ENCODE data around the gene APLN.

Gene APLN

DNA sequence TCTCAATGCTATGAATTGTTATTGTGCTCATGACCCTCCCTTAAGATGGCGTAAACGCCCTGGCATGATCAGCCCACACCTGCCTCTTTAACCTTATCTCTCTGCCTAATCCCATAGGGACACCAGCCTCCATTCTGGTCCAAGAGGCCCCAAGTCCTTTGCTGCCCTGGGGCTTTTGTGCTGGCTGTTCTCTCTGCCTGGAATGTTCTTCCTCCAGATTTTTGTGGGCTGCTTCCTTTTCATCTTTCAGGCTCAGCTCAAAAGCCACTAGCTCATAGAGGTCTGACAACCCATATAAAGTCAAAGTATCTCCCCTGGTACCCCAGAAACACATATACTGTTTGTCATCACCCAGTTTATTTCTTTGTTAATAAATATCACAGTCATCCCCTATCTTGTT, 42.4 kb downstream of the APLN start:
- no peak for TF ChIP-seq CTCF (IDR thresholded peaks at IDR 0.05; ENCODE audit: low read depth, low read length, missing control alignments)
- no peak overlapping the region for H3K4me3 ChIP-seq (replicated peaks; ENCODE audit: low read depth, low read length)
- DNase-seq (ENCODE audit: extremely low read depth, low read depth), result no peak

DNA sequence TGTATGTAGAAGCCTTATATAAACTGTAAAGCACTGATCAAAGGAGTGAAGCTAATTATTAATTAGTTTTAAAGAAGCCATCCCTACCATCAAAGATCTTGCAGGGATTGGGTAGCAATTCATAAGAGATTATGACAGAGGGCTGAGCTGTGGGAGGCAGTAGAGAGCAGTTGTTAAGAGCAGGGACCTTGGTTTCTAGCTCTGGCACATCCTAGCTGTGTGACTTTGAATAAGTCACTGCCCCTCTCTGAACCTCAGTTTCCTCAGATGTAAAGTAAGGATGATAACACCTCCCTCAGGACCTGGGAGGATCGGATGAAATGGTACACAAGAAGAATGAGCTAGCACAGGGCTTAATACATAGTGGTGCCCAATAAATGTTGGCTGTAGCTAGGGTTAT, 45.4 kb downstream of the APLN start:
- H3K4me3 ChIP-seq (replicated peaks; ENCODE audit: low read depth, low read length), result no peak overlapping the region
- DNase-seq (ENCODE audit: extremely low read depth, low read depth), result no peak
- no peak for TF ChIP-seq CTCF (IDR thresholded peaks at IDR 0.05; ENCODE audit: low read depth, low read length, missing control alignments)

- no peak for TF ChIP-seq CTCF (IDR thresholded peaks at IDR 0.05; ENCODE audit: low read depth, low read length, missing control alignments)
- DNase-seq (ENCODE audit: extremely low read depth, low read depth), result no peak
- H3K4me3 ChIP-seq (replicated peaks; ENCODE audit: low read depth, low read length), result no peak overlapping the region
Observed at GRCh38 chrX:129608496-129608895, 46.3 kb downstream of the APLN start.

- DNase-seq (ENCODE audit: extremely low read depth, low read depth), result peak; percentile 30
- TF ChIP-seq CTCF (IDR thresholded peaks at IDR 0.05; ENCODE audit: low read depth, low read length, missing control alignments), result peak; percentile 55
- no peak overlapping the region for H3K4me3 ChIP-seq (replicated peaks; ENCODE audit: low read depth, low read length)
Observed at GRCh38 chrX:129606918-129607317, 47.8 kb downstream of the APLN start.

DNA sequence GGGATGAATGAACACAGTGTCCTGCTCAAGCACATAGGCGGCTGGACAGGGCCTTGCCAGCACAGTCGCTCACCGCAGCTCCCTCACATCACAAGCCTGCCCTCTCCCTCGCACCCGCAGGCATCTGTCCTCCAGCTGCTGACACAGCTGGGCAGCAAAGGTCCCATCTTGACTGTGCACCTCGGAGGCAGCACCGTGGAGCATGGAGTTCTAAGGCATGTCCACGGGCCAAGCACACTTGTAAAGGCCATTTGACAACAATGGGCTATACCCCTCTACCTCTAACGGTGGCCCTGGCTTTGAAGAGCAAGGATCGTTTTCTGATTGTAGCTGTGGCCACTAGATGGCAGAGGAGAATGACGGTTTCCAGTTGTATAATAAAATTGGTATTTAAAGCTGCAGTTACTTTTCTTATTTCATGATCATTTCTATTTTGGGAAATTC, 53.8 kb downstream of the APLN start:
- TF ChIP-seq CTCF (IDR thresholded peaks at IDR 0.05; ENCODE audit: low read depth, low read length, missing control alignments), result peak; percentile 52
- no peak overlapping the region for H3K4me3 ChIP-seq (replicated peaks; ENCODE audit: low read depth, low read length)
- no peak for DNase-seq (ENCODE audit: extremely low read depth, low read depth)

GRCh38 chrX:129599996-129600395, 54.8 kb downstream of the APLN start:
- DNase-seq (ENCODE audit: extremely low read depth, low read depth), result no peak
- TF ChIP-seq CTCF (IDR thresholded peaks at IDR 0.05; ENCODE audit: low read depth, low read length, missing control alignments), result no peak
- H3K4me3 ChIP-seq (replicated peaks; ENCODE audit: low read depth, low read length), result no peak overlapping the region

DNA sequence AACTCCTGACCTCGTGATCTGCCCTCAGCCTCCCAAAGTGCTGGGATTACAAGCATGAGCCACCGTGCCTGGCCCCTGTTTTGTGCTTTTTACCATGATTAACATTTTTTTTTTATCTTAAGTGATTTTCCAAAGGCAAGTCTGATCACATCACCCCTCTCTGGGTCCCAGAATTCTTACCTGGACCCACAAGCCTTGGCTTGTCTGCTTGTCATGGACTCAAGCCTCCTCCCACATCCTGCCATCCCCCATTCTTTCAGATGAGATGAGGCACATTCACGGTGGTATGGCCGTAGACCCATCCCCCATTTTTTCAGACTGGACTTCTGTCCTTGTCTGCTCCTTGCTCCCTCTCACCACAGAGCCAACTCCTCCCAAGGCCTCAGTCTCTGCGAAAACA, 55.3 kb downstream of the APLN start:
- no peak for DNase-seq (ENCODE audit: extremely low read depth, low read depth)
- TF ChIP-seq CTCF (IDR thresholded peaks at IDR 0.05; ENCODE audit: low read depth, low read length, missing control alignments), result no peak
- no peak overlapping the region for H3K4me3 ChIP-seq (replicated peaks; ENCODE audit: low read depth, low read length)

All from HFF-Myc (cell line).